SK-MEL-5 (cell line): Measurements from ENCODE around the gene INPP4B. TPM values are rescaled to one million over a fixed set of nuclear protein-coding genes. Genes with fewer than 3 reads are reported as not detected.
"Not testable (repeated sequence)": the region's sequence is repeated elsewhere in the genome, so short reads cannot be mapped to it uniquely, and the experiment has no call there.

Experiments used
- DNase-seq: peaks from one replicate; pipeline ENCODE4 v3.0.0-alpha.2; 2016; ENCODE audit warnings: low read depth, low spot score
- in situ Hi-C: cut with HindIII; loops from 2 replicates; pipeline ENCODE4 v1.10.0; 2016; ENCODE audit warnings: low sequenced_read_pairs, high pct_unique_total_duplicates, low pct_unique_long_range_greater_than_20kb
- total RNA-seq: library from RNA; depleted of rRNA; stranded (reverse); fragments of >200 nt; shearing (Covaris generic); gene quantifications from 2 replicates; pipeline ENCODE4 v1.2.3, GENCODE V29; 2014

INPP4B gene
- total RNA-seq, 1 experiment from 2014 or later, result 161 TPM

GRCh38 chr4:142402900-142403299 is 443.2 kb downstream of the INPP4B start:
- peak; percentile 99 for DNase-seq
- in situ Hi-C loops, result no loop called here

- peak; percentile 57 for DNase-seq
- in situ Hi-C loops, result no loop called here
These were observed 443.9 kb downstream of the INPP4B start for GRCh38 chr4:142402156-142402555.

GRCh38 chr4:142397364-142397991 is 448.6 kb downstream of the INPP4B start:
- in situ Hi-C loops, DNase-seq: not testable (repeated sequence)

- DNase-seq, result no peak
- in situ Hi-C loops, result no loop called here
These were observed 449.8 kb downstream of the INPP4B start for GRCh38 chr4:142396279-142396678.

- DNase-seq, result no peak
- in situ Hi-C loops, result no loop called here
These were observed 453.0 kb downstream of the INPP4B start for GRCh38 chr4:142393127-142393526.

GRCh38 chr4:142386856-142387255 is 459.2 kb downstream of the INPP4B start:
- in situ Hi-C loops, result no loop called here
- DNase-seq, result no peak

- DNase-seq, result no peak
- in situ Hi-C loops, result no loop called here
These were observed 459.7 kb downstream of the INPP4B start for GRCh38 chr4:142386449-142386848.

- DNase-seq, result no peak
- in situ Hi-C loops, result no loop called here
These were observed 462.2 kb downstream of the INPP4B start for GRCh38 chr4:142383800-142384470.

- DNase-seq, result no peak
- in situ Hi-C loops, result no loop called here
These were observed 462.7 kb downstream of the INPP4B start for GRCh38 chr4:142383354-142383753.

- in situ Hi-C loops, result no loop called here
These were observed 466.0 kb downstream of the INPP4B start for GRCh38 chr4:142380052-142380602.

GRCh38 chr4:142379277-142380051 is 466.6 kb downstream of the INPP4B start:
- peak; percentile 88 for DNase-seq
- in situ Hi-C loops, result no loop called here

More at GRCh38 chr4:142380052-142380602, 466.0 kb downstream of the INPP4B start:
- DNase-seq, result no peak

GRCh38 chr4:142378179-142378578 is 467.9 kb downstream of the INPP4B start:
- DNase-seq, result no peak
- in situ Hi-C loops, result no loop called here

GRCh38 chr4:142377342-142378091 is 468.6 kb downstream of the INPP4B start:
- no peak for DNase-seq
- in situ Hi-C loops, result no loop called here

GRCh38 chr4:142376204-142376603 is 469.9 kb downstream of the INPP4B start:
- no peak for DNase-seq
- in situ Hi-C loops, result no loop called here

GRCh38 chr4:142373610-142374009 is 472.5 kb downstream of the INPP4B start:
- no peak for DNase-seq
- in situ Hi-C loops, result no loop called here

- in situ Hi-C loops, result no loop called here
- no peak for DNase-seq
These were observed 473.4 kb downstream of the INPP4B start for GRCh38 chr4:142372530-142373260.

- in situ Hi-C loops, result no loop called here
- DNase-seq, result no peak
These were observed 477.0 kb downstream of the INPP4B start for GRCh38 chr4:142369141-142369540.
